GM10847 (cell line): Measurements from ENCODE around the gene SH3RF3.

Experiments
- POLR2A ChIP-seq: IDR thresholded peaks from 2 replicates; pipeline ENCODE4 v1.6.1; 2011; ENCODE audit not compliant: insufficient read length; ENCODE audit errors: extremely low read depth

The SH3RF3 gene

GRCh38 chr2:109105113-109105512 is 23.9 kb upstream of the SH3RF3 start:
- no peak for TF ChIP-seq POLR2A

DNA sequence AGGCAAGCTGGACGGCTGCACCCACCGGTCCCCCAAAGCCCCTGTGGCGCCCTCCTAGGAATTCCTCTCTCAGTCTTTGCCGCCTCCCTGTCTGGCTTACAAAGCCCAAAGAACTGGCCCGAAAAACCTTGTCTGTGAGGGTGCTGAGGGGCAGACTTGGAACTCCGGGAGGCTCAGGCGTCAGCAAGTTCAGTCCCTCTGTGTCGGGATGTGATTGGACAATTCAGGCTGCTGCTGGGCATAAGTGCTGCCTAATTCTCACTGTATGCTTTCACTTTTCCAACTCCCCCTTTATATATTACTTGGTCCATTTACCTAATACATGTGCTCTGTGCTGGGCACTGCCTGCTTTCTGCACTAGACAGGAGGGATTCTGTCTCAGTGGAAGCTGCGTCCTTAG is 20.3 kb upstream of the SH3RF3 start:
- no peak for TF ChIP-seq POLR2A

DNA sequence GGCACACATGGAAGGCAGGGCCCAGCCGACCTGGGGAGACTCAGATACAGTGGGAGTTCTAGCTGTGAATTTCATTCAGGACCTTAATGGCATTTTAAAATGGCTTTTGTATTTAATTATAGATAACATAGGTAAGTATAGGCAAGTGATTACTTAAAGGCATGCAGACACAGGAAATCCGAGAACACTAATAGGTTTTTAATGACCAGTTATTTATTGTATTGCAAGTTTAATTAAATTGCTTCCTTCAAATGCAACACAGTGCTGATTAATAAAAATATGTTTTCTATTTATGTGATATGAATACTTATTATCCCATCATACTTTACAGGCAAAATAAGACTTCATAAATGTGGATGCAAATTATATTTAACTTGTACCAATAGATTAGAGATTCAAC is 19.7 kb upstream of the SH3RF3 start:
- TF ChIP-seq POLR2A, result no peak

GRCh38 chr2:109110170-109110569 is 18.8 kb upstream of the SH3RF3 start:
- TF ChIP-seq POLR2A, result no peak

DNA sequence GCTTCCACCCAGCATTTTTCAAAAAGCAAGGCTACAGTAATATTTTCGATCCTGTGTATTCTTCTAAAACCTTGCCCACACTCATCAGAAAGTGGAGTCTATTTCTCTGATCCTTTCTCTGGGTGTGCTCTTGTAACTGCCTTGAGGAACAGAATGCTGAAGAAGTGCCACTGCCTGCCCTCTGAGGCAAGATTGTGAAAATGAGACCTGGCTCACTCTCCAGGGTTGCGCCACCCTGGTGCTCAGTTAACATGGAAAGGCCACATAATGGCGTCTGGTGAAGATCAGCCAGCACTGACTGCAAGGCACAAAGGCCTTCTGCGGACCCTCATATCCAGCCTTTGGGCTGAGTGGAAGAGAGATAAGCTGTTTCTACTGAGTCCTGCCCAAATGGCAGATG is 11.2 kb upstream of the SH3RF3 start:
- TF ChIP-seq POLR2A, result no peak

DNA sequence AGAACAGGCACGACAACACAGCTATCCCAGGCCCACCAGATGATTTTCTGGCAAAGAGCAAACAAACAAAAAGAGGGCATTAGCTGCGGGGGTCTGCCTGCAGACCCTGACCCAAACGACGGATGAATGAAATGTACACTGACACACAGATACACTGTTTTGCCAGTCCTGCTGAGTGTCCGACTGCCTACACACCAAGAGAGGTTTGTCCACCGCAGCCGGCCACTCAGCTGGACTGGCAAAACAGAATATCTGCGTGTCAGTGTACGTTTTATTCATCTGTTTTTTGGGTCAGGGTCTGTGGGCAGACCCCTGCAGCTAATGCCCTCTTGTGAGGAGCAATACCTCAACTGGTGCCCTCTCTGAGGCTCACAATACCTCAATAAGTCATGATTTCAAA is 10.7 kb upstream of the SH3RF3 start:
- TF ChIP-seq POLR2A, result no peak

- TF ChIP-seq POLR2A, result no peak
These were observed 8.8 kb upstream of the SH3RF3 start for GRCh38 chr2:109120166-109120565.

GRCh38 chr2:109123586-109124201 is 5.3 kb upstream of the SH3RF3 start:
- TF ChIP-seq POLR2A, result no peak

- TF ChIP-seq POLR2A, result no peak
These were observed 3.9 kb upstream of the SH3RF3 start for GRCh38 chr2:109124982-109125592.

DNA sequence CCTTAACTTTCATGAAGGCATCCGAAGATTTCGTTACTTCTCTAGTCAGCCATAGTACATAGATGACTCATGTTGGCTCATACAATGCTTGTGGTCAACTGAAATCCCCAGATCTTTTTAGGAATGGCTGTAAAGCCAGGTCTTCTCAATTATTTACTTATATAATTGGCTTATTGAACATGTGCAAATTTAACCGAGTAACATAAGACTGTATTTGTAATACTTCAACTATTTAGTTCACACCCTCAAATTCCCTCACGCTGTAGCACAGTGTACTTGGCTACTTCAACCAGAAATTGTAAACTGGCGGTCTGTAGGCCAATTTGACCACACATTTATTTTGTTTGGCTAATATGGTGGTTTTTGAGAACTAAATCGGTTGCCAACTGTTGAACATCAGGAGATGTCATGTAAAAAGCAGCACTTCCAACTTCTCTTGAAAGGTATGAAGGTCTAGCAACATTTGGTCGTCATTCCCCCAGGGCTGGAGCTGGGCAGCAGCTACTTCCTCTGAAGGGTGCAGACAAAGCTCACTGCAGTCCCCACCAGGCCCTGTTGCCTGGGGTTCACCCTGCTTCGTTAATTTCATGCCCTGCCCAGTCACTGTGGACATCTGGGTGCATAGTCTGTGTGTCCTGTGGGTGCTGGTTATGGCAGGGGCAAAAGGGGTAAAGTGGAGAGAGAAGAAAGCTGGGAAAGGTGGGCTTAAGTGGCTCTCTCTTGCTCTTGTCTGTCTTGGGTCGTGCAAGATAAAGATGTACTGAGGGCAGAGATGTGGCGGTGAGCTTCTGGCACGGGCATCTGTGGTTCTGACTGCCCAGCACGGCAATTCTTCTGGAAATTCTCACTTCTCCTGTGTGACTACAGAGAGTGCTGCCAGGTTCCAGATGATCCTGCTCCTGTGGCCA is 3.2 kb upstream of the SH3RF3 start:
- TF ChIP-seq POLR2A, result no peak

GRCh38 chr2:109126501-109126860 is 2.5 kb upstream of the SH3RF3 start:
- TF ChIP-seq POLR2A, result no peak

DNA sequence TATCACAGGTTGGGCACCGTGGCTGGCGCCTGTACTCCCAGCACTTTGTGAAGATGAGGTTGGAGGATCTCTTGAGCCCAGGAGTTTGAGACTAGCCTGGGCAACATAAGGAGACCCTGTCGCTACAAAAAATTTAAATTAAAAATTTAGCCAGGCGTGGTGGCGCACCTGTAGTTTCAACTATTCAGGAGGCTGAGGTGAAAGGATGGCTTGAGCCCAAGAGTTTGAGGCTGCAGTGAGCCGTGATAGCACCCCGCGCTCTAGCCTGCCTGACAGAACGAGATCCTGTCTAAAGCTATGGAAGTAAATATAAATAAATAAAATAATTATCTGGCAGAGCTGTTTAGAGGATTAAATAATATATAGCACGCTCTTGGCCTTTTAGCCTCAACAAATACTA is 1.4 kb upstream of the SH3RF3 start:
- no peak for TF ChIP-seq POLR2A

DNA sequence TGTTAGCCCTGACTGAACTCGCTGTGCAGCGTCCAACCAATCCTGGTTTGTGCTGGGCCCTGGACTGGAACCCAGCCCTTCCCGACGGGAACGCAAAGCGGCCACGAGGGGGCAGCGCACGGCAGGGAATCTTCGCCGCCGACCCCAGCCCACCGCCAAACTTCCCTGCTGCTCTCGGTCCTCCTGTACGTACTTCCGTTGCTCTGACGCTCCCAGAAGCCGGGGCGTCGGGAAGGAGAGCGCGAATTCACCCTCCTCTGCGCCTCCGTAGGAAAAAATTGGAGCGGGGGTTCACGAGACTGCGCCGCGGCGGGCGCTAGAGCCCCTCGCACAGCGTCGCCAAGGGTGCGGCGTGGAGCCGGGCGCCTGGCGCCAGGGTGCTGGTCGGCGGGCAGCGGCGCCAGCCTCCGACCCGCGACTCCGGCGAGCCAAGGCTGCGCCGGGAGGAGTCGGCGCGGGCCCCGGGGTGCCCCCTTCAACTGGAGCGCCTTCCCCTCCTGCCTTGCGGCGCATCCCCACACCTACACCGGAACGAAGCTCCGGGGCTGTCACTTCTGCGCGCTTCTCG is 873 bp upstream of the SH3RF3 start:
- TF ChIP-seq POLR2A, result no peak

- TF ChIP-seq POLR2A, result no peak
These were observed 433 bp downstream of the SH3RF3 start for GRCh38 chr2:109129356-109129920.

DNA sequence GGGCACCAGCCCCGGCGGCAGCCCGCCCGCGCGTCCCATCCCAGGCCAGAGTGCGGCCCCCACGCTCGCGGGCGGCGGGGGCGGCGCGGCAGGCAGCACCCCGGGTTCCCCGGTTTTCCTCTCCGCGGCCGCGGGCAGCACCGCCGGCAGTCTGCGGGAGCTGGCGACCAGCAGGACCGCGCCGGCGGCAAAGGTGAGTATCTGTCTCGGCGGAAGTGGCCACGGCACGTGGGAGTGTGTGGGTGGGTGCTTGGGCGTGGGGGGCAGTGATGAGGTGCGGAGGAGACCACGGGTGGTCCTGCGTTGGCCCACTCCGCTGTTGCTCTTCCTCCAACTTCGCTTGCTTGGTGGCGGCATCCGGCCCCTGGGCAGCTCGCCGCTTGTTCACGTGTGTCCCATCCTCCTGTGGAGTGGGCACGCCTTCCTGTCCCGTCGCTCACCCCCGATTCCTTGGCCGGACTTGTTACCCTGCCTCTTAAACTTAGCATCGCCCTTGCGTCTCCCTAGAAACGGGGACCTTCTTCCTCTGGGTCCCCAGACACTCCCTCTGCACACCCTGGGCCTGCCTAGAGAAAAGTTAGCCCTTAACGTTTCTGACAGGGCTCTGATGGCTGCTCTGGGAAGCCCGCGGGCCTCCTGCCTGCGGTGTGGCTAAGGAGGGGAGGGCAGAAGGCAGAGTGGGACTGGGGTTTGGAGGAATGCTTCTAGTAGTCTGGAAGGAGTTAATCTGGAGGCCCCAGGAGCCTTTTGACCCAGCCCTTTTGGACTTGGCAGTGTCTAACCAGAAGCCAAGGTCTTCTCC is 1.1 kb downstream of the SH3RF3 start:
- TF ChIP-seq POLR2A, result no peak
